Dermis blood vessel endothelial cell (primary cell): ENCODE measurements around the gene MANSC1. TPM values are rescaled to one million over a fixed set of nuclear protein-coding genes. Genes with fewer than 3 reads are reported as not detected.
"Not testable (repeated sequence)": the region's sequence is repeated elsewhere in the genome, so short reads cannot be mapped to it uniquely, and the experiment has no call there.

Experiments used
- DNase-seq: peaks from one replicate; pipeline ENCODE4 v3.0.0; 2010
- total RNA-seq: library from RNA; depleted of rRNA; stranded (reverse); fragments of >200 nt; gene quantifications from 2 replicates; pipeline ENCODE4 v1.2.3, GENCODE V29; 2014

MANSC1 gene
- total RNA-seq, 1 donor from 2014 or later: 6.8 TPM

DNA sequence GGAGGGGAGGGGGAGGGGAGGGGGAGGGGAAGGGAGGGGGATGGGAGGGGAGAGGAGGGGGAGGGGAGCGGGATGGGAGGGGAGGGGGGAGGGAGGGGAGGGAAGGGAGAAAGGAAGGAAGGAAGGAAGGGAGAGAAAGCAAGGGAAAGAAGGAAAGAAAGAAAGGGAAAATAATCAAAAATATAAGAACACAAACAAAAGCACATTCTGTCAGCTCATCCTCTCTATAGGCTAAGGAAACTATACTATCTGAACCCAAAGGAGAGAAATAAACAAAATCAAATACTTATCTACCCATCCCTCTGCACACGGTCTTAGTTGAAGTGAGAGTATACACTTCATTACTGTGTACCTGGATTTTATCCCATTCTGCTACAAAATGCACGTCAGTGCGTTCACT is 26.9 kb downstream of the MANSC1 start:
- no peak for DNase-seq

GRCh38 chr12:12319451-12320183 is 30.4 kb downstream of the MANSC1 start:
- no peak for DNase-seq

DNA sequence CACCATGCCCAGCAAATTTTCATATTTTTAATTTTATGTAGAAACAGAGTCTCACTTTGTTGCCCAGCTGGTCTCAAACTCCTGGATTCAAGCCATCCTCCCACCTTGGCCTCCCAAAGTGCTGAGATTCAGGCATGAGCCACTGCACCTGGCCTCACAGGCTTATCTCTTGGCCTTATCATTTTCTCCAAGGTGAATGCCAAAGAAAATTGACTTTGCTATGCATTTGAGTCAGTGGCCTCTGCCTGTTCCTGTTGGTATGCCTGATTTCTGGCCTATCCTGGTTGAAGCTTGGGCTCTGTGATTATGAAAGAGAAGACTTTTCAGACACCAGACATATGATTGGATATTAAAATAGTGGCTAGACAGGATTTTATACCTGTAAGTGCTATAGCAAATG is 34.2 kb downstream of the MANSC1 start:
- no peak for DNase-seq

GRCh38 chr12:12310695-12311094 is 39.3 kb downstream of the MANSC1 start:
- DNase-seq: not testable (repeated sequence)

DNA sequence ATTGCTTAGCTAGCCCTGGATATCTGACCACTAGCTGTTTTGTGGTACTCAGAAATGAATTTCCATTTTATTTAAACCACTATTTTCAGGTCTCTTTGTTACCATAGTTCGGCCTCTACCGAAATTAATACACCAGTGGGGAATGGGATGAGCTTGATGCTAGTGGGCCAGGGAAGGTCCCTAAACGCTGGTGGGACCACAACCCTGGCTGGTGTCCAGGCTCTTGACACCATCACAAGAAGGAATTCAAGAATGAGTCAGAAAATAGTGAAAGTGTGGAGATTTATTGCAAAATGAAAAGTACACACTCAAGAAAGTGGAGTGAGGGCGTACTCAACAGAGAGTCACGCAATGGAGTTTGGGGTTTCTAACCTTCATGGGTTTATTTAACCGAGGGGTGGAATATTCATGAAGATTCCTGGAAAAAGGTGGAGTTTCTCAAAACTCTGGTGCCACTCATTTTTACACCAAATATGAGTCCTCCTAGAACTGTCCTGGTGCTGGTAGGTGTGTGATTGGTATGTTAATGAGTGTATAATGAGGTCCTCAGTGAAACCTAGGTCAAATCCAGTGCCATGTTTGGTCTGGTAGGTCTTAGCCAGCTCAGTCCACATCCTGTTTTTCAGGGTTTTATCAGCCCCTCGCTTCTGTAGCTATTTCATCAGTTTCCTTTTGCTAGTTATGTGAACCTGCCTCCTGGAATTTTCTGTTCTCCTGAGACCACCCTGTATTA is 44.3 kb downstream of the MANSC1 start:
- no peak for DNase-seq

- DNase-seq: no peak
These were observed 47.1 kb downstream of the MANSC1 start for GRCh38 chr12:12302976-12303375.

- no peak for DNase-seq
These were observed 48.9 kb downstream of the MANSC1 start for GRCh38 chr12:12301122-12301521.

DNA sequence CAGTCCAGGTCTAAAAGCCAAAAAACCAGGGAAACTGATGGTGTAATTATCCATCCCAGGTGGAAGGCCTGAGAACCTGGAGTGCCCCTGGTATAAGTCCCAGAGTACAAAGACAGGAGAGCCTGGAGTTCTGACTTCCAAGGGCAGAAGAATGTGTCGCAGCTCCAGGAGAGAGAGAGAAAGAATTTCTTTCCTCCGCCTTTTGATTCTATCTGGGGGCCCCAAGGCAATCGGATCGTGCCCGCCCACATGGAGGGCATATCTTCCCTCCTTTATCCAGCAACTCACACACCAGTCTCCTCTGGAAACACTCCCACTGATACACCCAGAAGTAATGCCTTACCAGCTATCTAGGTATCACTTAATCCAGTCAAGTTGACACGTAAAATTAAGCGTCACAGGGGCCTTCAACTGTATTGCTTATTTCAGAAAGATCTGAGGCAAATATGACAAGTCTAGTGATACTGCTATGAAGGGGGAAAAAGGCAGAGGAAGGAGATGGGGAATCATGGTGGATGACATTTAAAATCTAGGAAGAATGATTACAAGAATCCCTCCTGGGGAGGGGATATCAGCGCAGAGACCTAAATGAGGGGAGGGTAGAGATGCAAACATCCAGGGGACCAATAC is 52.7 kb downstream of the MANSC1 start:
- DNase-seq: no peak

DNA sequence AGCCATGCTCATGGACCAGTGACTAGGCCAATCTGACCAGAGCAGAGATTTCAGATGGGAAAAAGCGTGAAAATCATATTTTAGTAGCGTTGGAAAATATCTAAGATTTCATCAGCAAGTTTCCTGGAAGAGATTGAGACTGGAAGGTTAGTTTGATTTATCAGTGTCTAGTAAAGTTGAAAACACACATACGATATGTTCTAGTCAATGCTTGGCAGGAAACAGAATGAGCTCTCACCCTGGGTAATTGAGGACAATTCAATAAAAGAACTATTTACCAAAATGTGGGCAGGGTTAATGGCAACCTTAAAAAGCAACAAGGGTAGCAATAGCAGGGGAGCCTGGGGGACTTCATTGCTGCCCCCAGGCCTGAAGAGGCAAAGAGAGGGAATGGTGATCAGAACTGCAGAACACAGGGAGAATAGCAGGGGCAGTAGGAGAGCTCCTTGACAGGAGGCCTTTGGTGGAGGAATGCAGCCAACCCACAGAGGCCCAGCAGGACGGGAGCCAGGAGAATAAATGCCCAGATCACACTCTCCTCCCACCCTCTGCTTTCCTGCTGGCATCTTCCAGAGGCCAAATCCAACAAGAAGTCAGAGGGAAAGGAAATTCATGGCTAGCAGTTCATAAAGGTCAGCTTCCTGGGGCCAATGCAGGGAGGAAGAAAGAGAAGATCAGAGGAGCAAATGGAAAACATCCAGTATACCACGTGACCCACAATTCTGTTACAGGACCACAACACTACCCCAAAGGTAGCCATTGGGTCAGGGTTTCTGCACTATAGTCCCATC is 55.6 kb downstream of the MANSC1 start:
- peak; percentile 11 for DNase-seq

DNA sequence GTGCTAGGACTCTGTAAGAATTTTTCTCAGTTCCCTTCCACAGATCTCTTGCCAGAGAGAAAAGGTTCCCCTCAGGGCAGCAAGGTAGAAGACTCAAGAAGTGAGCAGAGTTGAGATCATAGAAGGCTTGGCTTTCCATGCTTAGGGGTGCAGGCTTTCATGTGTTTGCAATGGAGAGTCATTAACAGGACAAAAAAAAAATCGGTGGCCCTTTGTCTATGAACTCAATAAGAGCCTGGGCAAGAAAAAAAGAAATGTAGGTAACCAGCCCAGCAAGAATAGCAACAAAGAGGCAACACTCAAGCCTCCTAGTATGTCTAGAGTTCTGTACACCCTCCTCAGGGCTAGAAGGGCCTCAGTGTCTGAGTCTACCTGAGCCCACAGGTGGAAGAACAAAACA is 59.8 kb downstream of the MANSC1 start:
- DNase-seq: no peak

GRCh38 chr12:12286441-12286840 is 63.6 kb downstream of the MANSC1 start:
- no peak for DNase-seq

GRCh38 chr12:12282761-12283425 is 67.1 kb downstream of the MANSC1 start:
- peak; percentile 28 for DNase-seq

DNA sequence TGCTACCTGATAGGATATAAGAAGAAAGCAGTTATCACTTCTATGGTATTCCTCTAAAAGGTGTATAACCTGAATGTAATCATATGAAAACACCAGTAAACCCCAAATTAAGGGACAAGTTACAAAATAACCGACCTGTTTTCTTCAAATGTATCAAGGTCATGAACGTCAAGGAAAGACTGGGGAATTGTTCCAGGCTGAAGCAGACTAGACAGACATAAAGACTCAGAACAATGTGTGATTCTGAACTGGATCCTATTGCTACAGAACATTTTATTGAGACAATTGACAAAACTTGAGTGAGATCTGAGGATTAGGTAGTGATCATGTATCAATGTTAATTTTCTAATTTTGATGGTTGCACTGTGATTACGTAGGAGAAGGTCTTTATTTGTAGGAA is 67.8 kb downstream of the MANSC1 start:
- DNase-seq: no peak

- no peak for DNase-seq
These were observed 68.9 kb downstream of the MANSC1 start for GRCh38 chr12:12281134-12281533.

DNA sequence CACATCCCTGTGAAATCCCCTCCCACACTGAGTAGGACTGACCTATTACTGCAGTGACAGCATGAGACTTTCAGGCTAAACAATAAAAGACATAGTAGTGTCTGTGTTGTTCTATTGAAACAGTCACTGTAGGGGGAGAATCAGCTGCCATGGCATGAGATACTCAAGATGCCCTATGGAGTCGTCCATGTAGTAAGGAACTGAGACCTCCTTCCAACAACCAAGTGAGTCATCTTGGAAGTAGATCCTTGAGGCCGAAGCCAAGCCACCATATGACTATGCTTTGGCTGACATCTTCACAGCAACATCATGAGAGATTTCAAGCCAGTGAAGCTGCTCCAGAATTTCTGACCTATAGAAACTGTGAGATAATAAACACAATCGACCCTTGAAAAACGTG is 71.1 kb downstream of the MANSC1 start:
- no peak for DNase-seq

Other genes with a start within 250 kb of the MANSC1 start
- gene LRP6, start 83.2 kb downstream of the MANSC1 start, total RNA-seq: 57.2 and 64.6 TPM in 2 replicates
- 2.9 and 7.6 TPM in 2 replicates for gene BORCS5, start 6.8 kb upstream of the MANSC1 start, total RNA-seq
- gene DUSP16, start 212.6 kb upstream of the MANSC1 start, total RNA-seq: 9.2 and 13.1 TPM in 2 replicates